Left colon (tissue), 2 donors: ENCODE data around the gene DTX1. TPM values are rescaled to one million over a fixed set of nuclear protein-coding genes. Genes with fewer than 3 reads are reported as not detected.
A peak's percentile ranks its signal among the peaks of the same experiment; 100 is the strongest.
"Not testable (repeated sequence)": the region's sequence is repeated elsewhere in the genome, so short reads cannot be mapped to it uniquely, and the experiment has no call there.

ENCODE experiments used
- ATAC-seq: fragments of 200-7000 bp; cut with Tn5 transposase; one replicate; pipeline ENCODE4 v1.9.1; 2020; ENCODE audit warnings: mild to moderate bottlenecking, moderate library complexity
- DNase-seq, 2 donors: peaks; one replicate each; pipeline ENCODE4 v3.0.0-alpha.2; 2020
- intact Hi-C, 2 donors: fragments of 100-400 bp; cut with DNase I in 1 of 2; cut with micrococcal nuclease in 1 of 2; formaldehyde crosslinking; loops; one replicate each; pipeline versions ENCODE4 v1.11.2 to v1.14.0; 2022; cut with DNase I, micrococcal nuclease
- total RNA-seq, 2 donors: library from RNA; stranded (reverse); fragmentation: NEBNext Ultra II Directional; extraction: Animal tissue kit (Norgen Biotek cat#: 25700); gene quantifications; one replicate each; pipeline ENCODE4 v1.2.1, GENCODE V29; 2021
- donor health status: DM: no; HTN: no; CAD: no.
- donor health status: DM: yes; HTN: yes; CAD: no.

The DTX1 gene
- total RNA-seq, 2 donors from 2014 or later: 1.2 to 2.3 TPM

GRCh38 chr12:113128802-113129663 is 72.5 kb downstream of the DTX1 start:
- ATAC-seq (no peak), DNase-seq (no peak)
- intact Hi-C loops: no loop called here

DNA sequence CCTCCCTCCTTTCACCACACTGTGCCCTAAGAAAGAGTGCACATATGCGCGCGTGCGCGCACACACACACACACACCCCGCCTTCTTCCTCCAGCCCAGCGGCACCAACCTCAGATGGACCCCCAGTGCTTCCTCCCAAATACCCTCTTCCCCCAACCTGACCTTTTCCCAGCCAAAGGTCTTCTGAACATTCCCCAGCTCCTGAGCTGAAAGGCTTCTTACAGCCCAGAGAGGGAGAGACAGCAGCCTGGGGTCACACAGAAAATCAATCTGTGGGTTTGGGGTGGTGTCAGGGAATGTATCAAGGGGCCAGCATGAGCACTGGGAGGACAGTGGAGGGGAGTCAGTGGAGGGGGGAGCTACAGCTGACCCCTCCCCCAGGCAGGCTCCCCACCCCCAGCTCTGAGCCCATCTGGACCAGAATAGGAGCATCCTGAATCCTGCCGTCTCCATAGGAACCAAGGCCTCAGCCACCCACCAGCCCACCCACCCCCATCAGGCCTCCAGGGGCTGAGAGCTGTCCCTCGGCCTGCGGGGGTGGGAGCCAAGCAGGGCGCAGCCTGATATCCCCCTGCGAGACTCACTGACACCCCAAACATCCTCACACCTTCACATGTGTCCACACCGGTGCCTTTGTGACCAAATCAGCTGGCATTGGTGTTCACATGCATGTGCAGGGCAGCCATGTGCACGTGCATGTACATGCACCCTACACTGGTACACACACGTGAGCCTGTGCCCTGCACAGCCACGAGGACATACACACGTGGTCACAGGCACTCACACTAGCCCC is 73.3 kb downstream of the DTX1 start:
- no peak for ATAC-seq
- DNase-seq: no peak
- intact Hi-C loops: no loop called here

DNA sequence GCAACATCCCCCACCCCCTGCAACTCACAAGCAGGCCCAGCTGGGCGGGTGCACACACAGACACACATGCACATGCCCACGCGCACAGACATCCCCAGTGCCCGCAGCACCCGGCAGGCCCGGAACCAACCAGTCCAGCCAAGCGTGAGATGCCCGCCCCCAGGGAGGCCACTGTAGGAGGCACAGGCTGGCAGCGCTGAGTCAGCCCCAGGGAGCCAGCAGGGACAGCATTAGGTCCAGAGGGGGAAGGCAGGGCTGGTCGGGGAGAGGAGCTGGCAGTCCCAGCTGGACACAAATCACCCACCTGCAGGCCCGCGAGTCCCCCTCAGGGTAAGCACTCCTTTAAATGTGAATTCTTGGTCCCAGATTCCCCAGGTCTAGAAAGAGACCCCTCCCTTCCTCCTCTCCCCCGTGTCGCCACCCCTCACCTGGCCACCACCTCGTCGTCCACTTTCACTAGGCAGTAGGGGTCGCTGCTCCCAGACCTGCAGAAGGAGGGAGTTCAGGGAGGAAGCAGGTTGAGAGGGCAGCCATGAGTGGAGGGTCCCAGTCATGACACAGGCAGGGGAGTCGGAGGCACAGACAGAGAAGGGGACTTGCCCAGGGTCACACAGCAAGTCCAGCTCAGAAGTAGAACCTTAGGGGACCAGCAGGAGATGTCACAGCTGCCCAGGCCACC is 74.1 kb downstream of the DTX1 start:
- intact Hi-C loops: no loop called here
- DNase-seq: no peak
- ATAC-seq: no peak

GRCh38 chr12:113131556-113131955 is 75.0 kb downstream of the DTX1 start:
- intact Hi-C loops: no loop called here
- DNase-seq (no peak), ATAC-seq (no peak)

- intact Hi-C loops: no loop called here
- DNase-seq: no peak
- ATAC-seq: no peak
Measured at GRCh38 chr12:113133036-113133435, 76.5 kb downstream of the DTX1 start.

DNA sequence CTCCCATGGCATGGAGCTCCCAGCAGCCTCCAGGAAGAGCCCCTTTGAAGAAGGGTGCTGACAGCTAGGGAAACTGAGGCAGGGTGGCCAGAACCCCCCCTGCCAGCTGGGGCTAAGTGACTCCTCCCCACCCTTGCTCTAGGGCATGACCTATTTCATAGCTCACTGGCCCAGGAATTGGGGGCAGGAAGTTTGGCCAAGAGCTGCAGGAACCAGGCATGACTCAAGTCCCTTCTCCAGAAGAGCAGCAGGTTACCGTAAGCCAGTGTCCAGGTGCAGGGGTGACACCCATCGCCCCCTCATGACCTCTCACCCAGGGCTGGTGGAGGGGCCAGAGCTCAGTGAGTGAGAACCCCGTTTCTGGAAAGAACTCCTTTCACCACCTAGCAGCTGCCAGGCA is 77.1 kb downstream of the DTX1 start:
- intact Hi-C loops: no loop called here
- no peak for DNase-seq
- ATAC-seq: no peak

GRCh38 chr12:113134071-113134470 is 77.5 kb downstream of the DTX1 start:
- no peak for ATAC-seq
- DNase-seq: no peak
- intact Hi-C loops: no loop called here

- no peak for ATAC-seq
- intact Hi-C loops: no loop called here
- no peak for DNase-seq
Measured at GRCh38 chr12:113134521-113134951, 78.0 kb downstream of the DTX1 start.

DNA sequence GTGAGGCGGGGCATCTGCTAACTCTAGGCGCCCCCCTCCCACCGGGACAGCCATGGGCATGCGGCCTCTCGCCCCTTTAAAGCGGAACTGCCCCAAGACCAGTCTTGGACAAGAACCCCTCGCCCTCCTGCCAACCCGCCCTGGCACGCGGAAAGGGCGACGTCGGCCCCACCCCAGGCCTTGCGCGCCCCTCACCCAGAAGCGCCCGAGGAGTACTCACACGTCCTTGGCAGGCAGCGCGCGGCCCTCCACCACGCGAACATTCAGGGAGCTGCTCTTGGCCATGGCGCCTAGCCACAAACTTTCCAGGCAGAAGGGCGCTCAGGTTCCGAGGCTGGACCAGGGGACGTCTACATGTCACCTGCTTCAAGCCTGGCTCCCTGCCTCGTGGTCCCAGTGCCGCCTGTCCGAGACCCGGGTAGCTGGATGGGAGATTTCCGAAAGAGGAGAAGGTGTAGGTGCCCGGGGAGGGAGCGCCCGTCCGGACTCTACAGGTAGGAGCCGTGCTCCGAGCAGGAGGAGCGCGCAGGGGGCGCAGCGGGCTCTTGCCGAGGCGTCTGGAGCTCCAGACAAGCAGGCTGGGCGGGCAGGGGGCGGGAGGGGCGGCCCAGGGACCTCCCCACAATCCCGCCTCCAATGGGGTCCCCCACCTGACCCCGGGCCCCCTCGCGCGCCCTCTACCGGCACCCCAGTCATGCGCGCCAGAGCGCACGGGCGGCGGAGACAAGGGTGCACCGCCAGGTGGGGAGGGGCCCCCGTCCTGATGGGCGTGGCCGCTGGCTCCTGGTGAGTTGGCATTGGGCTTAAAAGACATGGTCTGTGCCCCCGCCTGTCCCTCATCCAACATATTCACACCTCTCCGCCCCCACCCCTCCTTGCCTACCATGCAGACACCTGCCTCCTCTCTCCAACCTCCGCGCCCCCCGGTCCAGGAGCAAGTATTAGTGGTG is 78.9 kb downstream of the DTX1 start, which contains the start of gene RASAL1:
Gene RASAL1, minus strand, starts transcription at position 584 of the 950 bp plus-strand sequence. Its CDS starts 299 bp downstream, at position 285.
- peak; percentile 84 to 89 for DNase-seq
- ATAC-seq: peak; percentile 81
- intact Hi-C loops: no loop called here

- DNase-seq (peak; percentile 56 to 72), ATAC-seq (peak; percentile 45)
- intact Hi-C loops: no loop called here
Measured at GRCh38 chr12:113136128-113136989, 79.8 kb downstream of the DTX1 start.

GRCh38 chr12:113136990-113137511 is 80.5 kb downstream of the DTX1 start:
- intact Hi-C loops: no loop called here
- DNase-seq (peak; percentile 84 to 91), ATAC-seq (peak; percentile 83)

DNA sequence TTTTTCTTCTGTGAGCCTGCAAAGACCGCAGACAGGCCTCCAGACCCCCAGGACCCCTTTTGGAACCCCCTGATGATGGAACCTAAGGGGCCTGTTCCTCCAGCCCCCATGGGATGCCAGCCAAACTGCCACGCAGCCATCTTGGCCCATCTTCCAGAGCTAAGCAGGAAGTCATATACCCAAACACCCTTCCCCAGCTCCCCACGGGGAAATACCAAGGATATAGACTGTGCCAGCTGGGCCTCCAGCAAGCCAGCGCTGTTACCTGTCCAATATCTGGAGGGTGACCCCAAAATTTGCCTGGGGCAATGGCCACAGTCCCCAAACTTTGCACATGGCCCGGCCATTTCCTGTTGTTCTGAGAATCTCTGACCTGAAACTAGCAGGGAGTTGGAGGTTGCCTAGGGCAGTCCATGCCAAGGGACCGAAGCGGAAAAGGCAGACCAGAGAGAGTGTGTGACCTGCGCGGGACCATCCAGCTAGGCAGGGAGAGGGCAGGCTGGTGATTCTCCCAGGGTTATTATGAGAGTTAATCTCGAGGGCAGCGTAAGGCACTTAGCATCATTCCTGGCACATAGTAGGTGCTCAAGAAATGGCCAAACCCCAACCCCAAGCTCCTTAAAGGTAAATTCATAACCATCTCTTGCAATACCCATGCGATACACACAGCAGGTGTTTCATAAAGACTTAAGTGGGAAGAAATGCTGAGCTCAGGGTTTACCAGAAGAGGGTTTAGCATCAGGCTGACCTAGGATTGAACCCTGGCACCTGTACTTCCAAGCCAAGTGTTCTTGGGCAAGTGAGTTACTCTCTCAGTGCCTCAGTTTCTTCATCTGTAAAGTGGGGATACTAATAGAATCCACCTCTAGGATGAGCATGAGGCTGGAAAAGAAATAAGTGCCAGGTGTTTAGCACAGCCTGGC is 81.6 kb downstream of the DTX1 start:
- intact Hi-C loops: no loop called here
- DNase-seq: peak in 1 of 2 donors; percentile 2
- no peak for ATAC-seq

GRCh38 chr12:113138826-113139225 is 82.3 kb downstream of the DTX1 start:
- DNase-seq (peak in 1 of 2 donors; percentile 19), ATAC-seq (no peak)
- intact Hi-C loops: no loop called here

DNA sequence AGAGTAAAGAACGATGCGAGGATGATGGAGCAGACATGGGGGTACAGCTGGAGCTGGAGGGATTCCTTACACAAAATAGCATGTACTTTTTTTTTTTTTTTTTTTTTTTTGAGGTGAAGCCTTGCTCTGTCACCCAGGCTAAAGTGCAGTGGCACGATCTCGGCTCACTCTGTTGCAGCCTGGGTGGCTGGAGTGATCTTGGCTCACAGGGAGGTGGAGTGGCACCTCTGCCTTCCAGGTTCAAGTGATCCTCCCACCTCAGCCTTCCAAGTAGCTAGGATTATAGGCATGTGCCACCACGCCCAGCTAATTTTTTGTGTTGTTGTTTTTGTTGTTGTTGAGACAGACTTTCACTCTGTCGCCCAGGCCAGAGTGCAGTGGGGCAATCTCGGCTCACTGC is 84.2 kb downstream of the DTX1 start:
- DNase-seq: peak in 1 of 2 donors; percentile 20
- ATAC-seq: no peak
- intact Hi-C loops: no loop called here

- intact Hi-C loops, ATAC-seq: not testable (repeated sequence)
- DNase-seq: peak in 1 of 2 donors; percentile 11
Measured at GRCh38 chr12:113141716-113142115, 85.2 kb downstream of the DTX1 start.
